Effector memory CD8-positive, alpha-beta T cell (primary cell): ENCODE measurements around the gene SPG7.

ENCODE experiments used
- ATAC-seq: fragments of 150-1000 bp; cut with Tn5 transposase; replicated peaks from 2 replicates; pipeline ENCODE4 v1.10.0; 2021; ENCODE audit warnings: mild to moderate bottlenecking, moderate library complexity
- DNase-seq, 3 experiments: peaks; one replicate each; pipeline ENCODE4 v3.0.0; 2021
- H3K27ac Mint-ChIP-seq, 2 donors: one replicate each; pipeline ENCODE4 v1.8.0; 2022; ENCODE audit warnings: mild to moderate bottlenecking in 2 of 2, mixed read lengths in 2 of 2, moderate library complexity in 2 of 2
- H3K27me3 Mint-ChIP-seq, 2 donors: one replicate each; pipeline ENCODE4 v1.8.0; 2022; ENCODE audit warnings: mixed read lengths in 2 of 2
- H3K36me3 Mint-ChIP-seq: one replicate; pipeline ENCODE4 v1.8.0; 2022; ENCODE audit warnings: mild to moderate bottlenecking, moderate library complexity, mixed read lengths; ENCODE audit not compliant: insufficient read depth
- H3K4me1 Mint-ChIP-seq, 2 donors: one replicate each; pipeline ENCODE4 v1.8.0; 2022; ENCODE audit warnings: low read depth in 2 of 2, mixed read lengths in 2 of 2
- H3K4me3 Mint-ChIP-seq, 2 donors: one replicate each; pipeline ENCODE4 v1.8.0; 2022; ENCODE audit warnings: mild to moderate bottlenecking in 2 of 2, mixed read lengths in 2 of 2, moderate library complexity in 2 of 2
- H3K9me3 Mint-ChIP-seq, 2 donors: one replicate each; pipeline ENCODE4 v1.8.0; 2022; ENCODE audit warnings: mixed read lengths in 2 of 2

The SPG7 gene

DNA sequence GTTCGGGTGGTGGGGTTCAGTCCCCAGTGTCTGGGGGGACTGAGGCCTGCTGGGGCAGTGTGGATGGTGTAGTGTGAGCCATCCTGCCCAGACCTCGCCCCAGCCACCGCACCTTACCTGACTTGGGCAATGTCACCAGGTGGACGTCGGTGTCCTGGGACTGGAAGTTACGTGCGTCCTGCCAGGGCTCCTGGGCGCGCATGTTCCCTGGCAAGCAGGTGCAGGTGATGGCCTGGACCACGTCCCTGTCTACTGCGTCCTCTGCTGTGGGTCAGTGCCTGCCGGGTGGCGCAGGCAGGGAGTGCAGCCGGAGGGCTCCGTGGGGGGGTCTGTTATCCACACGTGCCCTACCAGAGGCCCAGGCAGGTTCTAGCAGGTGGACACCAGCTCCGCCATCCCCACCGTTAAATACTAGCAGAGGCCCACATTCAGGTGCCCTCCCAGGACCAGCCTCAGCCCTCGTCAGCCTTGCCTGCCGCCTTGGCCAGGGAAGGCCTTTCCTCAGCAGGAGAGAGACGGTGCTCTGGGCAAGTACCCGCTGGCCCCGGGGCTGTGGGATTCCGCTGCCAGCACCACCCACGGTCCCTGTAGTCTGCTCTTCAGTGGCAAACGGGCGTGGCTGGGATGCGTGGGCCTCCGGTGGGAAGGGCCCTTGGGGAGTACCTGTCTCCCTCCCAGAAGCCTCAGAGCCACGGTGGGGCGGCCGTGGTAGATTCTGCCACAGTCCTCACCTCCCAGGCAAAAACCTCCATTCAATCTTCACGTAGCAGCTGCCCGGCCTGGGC, 97.2 kb downstream of the SPG7 start:
- DNase-seq (no peak), ATAC-seq (no peak)
- H3K27ac Mint-ChIP-seq, result no peak overlapping the region
- no peaks in the 10 kb centered on the region for H3K9me3 Mint-ChIP-seq
- H3K4me1 Mint-ChIP-seq, result peaks cover 13 to 15% of the 10 kb centered on the region in 2 donors
- no peaks in the 10 kb centered on the region for H3K27me3 Mint-ChIP-seq
- no peak overlapping the region for H3K4me3 Mint-ChIP-seq
- no peaks in the 10 kb centered on the region for H3K36me3 Mint-ChIP-seq

DNA sequence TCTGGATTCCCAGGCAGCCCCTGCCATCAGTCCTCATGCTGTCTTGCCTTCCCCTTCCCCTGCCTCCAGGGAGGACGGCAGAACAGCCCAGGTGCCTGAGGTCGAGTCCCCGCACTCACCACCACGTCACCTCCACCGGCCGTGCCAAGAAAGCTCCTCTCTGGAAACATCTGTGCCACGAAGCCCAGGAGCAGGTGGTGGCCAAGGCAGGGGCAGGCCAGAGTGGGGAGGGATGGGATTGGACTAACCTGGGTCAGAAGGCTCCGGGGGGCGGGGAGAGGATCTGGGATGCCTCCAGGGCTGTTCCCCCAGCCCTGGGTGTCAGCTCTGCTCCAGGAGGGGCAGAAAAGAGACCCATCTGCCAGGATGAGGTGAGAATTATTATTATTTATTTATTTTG, 97.8 kb downstream of the SPG7 start:
- no peak for ATAC-seq

More for the DNA sequence above, 97.8 kb downstream of the SPG7 start:
- no peaks in the 10 kb centered on the region for H3K36me3 Mint-ChIP-seq
- no peaks in the 10 kb centered on the region for H3K9me3 Mint-ChIP-seq
- DNase-seq, result no peak
- H3K27me3 Mint-ChIP-seq, result no peaks in the 10 kb centered on the region
- no peak overlapping the region for H3K4me3 Mint-ChIP-seq
- H3K27ac Mint-ChIP-seq, result no peak overlapping the region
- peaks cover 13 to 14% of the 10 kb centered on the region in 2 donors for H3K4me1 Mint-ChIP-seq
